RWPE2 (cell line): ENCODE results near the gene CSNK1A1.

Experiments used
- ATAC-seq: fragments of 200-7000 bp; cut with Tn5 transposase; 3 replicates; pipeline ENCODE4 v1.9.1; 2021; ENCODE audit warnings: low read depth
- DNase-seq: peaks from one replicate; pipeline ENCODE4 v3.0.0-alpha.2; 2020; ENCODE audit warnings: low spot score
- H3K27ac ChIP-seq: fragments of 450-650 bp; 2 replicates; pipeline ENCODE4 v1.5.1; 2017; ENCODE audit warnings: mild to moderate bottlenecking; ENCODE audit not compliant: poor library complexity, severe bottlenecking
- H3K27me3 ChIP-seq: fragments of 250-450 bp; sonication (Bioruptor Pico); 2 replicates; pipeline ENCODE4 v1.5.1; 2021; ENCODE audit warnings: mild to moderate bottlenecking, moderate library complexity; ENCODE audit not compliant: insufficient read depth, poor library complexity, severe bottlenecking
- H3K36me3 ChIP-seq: fragments of 250-450 bp; sonication (Bioruptor Pico); 2 replicates; pipeline ENCODE4 v1.5.1; 2020; ENCODE audit warnings: low read depth, mild to moderate bottlenecking, moderate library complexity
- H3K4me1 ChIP-seq: fragments of 250-450 bp; sonication (Bioruptor Pico); 2 replicates; pipeline ENCODE4 v1.5.1; 2021; ENCODE audit warnings: mild to moderate bottlenecking, moderate library complexity; ENCODE audit not compliant: insufficient read depth, poor library complexity, severe bottlenecking
- H3K4me3 ChIP-seq: fragments of 250-450 bp; sonication (Bioruptor Pico); 2 replicates; pipeline ENCODE4 v1.5.1; 2021; ENCODE audit warnings: mild to moderate bottlenecking, moderate library complexity; ENCODE audit not compliant: severe bottlenecking
- H3K9me3 ChIP-seq: fragments of 250-450 bp; sonication (Bioruptor Pico); 2 replicates; pipeline ENCODE4 v1.5.1; 2021; ENCODE audit warnings: mild to moderate bottlenecking, moderate library complexity; ENCODE audit not compliant: severe bottlenecking
- TF ChIP-seq, protein P1 (sequence below): fragments of 450-650 bp; IDR thresholded peaks from one replicate; pipeline ENCODE4 v1.5.1; 2017; ENCODE audit warnings: mild to moderate bottlenecking, moderate library complexity; ENCODE audit not compliant: poor library complexity, severe bottlenecking

The CSNK1A1 gene

DNA sequence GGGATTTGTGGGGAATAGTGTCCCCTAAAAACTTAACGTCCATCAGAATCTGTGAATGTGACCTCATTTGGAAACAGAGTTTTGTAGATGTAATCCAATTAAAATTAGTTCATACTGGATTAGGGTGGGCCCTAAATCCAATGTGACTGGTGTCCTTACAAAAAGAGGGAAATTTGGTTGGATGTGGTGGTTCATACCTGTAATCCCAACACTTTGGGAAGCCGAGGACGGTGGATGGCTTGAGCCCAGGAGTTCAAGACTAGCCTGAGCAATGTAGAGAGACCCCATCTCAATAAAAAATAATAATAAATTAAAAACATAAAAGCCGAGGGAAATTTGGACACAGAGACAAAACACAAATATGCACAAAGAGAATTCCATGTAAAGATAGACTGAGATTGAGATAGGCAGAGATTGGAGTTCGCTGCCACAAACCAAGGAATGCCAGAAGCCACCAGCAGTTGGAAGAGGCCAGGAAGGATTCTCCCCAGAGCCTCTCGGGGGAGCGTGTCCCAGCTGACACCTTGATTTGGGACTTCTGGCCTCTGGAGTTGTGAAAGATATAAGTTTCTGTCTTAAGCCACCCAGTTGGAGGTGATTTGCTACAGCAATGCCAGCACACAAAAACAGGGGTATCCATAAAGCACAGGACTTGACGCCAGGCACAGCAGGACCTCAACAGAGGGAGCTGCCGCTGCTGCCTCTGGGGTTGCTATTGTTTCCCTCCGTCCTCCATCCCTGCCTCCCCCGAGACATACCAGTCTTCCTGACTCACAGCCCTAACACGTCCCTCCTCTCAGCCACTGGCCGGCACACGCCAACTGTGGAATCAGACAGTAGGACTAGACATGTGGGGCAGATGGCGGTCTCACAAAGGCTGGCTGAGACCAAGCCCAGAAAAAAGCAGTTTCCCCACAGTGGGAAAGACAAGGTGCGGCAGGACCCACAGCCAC lies 98.3 kb downstream of the CSNK1A1 start:
- Histone ChIP-seq H3K9me3 (no peaks in the 10 kb centered on the region), H3K27me3 (no peaks in the 10 kb centered on the region), H3K4me1 (peaks cover 21% of the 10 kb centered on the region), H3K27ac (peak overlapping the region; percentile 59), H3K4me3 (no peak overlapping the region), H3K36me3 (no peaks in the 10 kb centered on the region)
- DNase-seq (peak; percentile 92), ATAC-seq (peak; percentile 92)
- TF ChIP-seq, protein P1, sequence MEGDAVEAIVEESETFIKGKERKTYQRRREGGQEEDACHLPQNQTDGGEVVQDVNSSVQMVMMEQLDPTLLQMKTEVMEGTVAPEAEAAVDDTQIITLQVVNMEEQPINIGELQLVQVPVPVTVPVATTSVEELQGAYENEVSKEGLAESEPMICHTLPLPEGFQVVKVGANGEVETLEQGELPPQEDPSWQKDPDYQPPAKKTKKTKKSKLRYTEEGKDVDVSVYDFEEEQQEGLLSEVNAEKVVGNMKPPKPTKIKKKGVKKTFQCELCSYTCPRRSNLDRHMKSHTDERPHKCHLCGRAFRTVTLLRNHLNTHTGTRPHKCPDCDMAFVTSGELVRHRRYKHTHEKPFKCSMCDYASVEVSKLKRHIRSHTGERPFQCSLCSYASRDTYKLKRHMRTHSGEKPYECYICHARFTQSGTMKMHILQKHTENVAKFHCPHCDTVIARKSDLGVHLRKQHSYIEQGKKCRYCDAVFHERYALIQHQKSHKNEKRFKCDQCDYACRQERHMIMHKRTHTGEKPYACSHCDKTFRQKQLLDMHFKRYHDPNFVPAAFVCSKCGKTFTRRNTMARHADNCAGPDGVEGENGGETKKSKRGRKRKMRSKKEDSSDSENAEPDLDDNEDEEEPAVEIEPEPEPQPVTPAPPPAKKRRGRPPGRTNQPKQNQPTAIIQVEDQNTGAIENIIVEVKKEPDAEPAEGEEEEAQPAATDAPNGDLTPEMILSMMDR: peak; percentile 41

DNA sequence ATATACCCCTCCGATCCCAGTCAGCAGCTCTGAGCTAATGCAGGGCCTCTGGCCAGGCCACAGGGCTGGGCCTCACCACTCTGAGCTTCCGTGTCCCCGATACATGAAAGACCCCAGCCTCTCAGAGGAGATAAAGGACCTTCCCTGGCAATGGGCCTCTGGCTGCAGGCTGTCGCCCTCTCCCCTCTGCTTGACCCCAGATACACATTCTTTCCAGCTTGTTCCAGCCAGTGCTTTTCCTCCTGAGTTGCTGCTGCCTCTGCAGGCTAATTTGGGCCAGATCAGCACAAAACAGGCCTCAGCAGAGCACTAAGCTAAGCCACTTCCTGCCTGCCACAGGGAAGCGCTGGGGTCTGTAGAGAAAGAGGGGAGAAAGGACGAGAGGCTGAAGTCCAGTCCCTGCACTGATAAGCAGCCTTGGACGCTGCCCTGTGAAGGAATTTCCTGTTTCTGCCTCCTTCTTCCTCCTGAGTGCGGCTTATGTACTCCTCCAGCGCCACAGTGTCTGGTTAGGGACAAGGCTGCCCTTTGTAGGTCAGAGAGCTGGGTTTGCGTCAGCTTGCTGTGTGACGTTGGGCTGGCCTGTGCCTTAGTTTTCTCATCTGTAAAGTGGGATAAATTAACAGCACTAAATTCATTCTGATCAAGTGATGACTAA lies 99.1 kb downstream of the CSNK1A1 start:
- Histone ChIP-seq H3K36me3 (no peaks in the 10 kb centered on the region), H3K4me1 (peaks cover 21% of the 10 kb centered on the region), H3K9me3 (no peaks in the 10 kb centered on the region), H3K27me3 (no peaks in the 10 kb centered on the region), H3K4me3 (no peak overlapping the region), H3K27ac (peak overlapping the region; percentile 59)
- TF ChIP-seq, protein P1: no peak
- ATAC-seq (0 out of 3 replicates have a peak, but pooled peaks have one; percentile 4), DNase-seq (no peak)

DNA sequence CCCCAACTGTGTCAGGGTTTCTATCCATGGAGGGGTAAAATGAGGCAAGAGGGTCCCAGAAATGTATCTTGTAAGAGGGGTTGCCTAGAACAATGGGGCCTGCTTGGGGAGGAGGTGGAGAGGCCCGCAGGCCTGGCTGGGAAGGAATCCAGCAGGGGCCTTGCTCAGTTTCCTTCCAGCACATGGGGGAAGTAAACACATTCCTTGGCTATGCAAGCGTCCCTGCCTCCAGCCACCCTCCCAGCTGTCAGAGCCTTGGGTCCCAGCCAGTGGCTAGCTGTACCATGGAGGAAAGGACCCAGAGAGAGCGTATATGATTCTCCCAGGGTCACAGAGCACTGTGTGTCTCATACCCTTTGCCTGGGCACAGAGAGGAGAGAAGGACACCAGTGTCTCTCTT lies 101.0 kb downstream of the CSNK1A1 start:
- ATAC-seq: no peak
- DNase-seq: no peak
- Histone ChIP-seq H3K4me1 (peaks cover 22% of the 10 kb centered on the region), H3K27ac (no peak overlapping the region), H3K4me3 (no peak overlapping the region), H3K9me3 (no peaks in the 10 kb centered on the region), H3K27me3 (no peaks in the 10 kb centered on the region), H3K36me3 (no peaks in the 10 kb centered on the region)
- TF ChIP-seq, protein P1: no peak

DNA sequence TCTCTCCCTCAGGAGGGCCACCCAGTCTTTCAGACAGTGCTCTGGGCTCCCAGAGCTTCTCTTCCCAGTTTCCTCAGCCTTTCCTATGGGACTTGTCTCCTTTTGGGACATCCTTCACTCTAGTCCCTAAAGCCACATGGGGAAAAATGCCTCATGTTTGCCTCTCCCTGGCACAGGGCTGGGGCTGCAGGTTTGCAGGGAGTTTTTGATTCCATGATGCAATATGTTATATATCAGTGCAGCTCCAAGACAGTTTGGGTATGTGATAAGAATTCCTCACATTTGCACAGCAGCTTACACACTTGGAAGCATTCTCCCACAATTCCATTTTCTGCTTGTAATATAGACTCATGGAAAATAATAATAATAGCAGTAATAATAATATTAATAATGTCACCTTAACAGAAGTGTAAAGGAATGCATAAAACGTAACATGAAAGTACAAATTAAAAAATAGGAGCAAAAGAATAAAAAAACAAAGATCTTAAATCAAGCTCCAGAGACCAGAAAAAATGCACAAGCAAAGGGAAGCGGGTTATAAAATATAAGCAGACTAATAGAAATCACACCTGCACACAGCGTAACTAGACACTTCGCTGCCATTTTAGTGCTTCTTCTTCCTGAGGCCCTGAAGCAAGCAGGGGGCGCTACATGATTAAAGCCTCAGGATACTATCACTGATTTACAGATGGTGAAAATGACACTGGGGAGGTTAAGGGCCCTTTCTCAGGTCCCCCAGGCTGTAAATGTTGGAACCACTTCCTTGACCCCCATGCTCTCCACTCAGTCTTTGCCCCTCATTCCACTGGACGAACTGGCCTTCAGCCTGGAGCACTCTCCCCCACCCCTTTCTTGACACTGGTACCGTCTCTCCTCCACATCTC lies 102.2 kb downstream of the CSNK1A1 start:
- ATAC-seq: no peak
- Histone ChIP-seq H3K27ac (no peak overlapping the region), H3K27me3 (no peaks in the 10 kb centered on the region), H3K4me1 (peaks cover 22% of the 10 kb centered on the region), H3K9me3 (no peaks in the 10 kb centered on the region), H3K36me3 (no peaks in the 10 kb centered on the region), H3K4me3 (no peak overlapping the region)
- no peak for DNase-seq
- TF ChIP-seq, protein P1: peak; percentile 40
